Osteocyte (in vitro differentiated cells): ENCODE results near the gene SDSL. TPM values are rescaled to one million over a fixed set of nuclear protein-coding genes. Genes with fewer than 3 reads are reported as not detected.

Experiments
- DNase-seq: peaks from one replicate; pipeline ENCODE4 v3.0.0; 2021; ENCODE audit warnings: mixed read lengths; ENCODE audit not compliant: unreplicated experiment; ENCODE audit errors: extremely low spot score
- H3K27ac Mint-ChIP-seq: one replicate; pipeline ENCODE4 v1.8.0; 2021; ENCODE audit warnings: mild to moderate bottlenecking, mixed read lengths; ENCODE audit not compliant: unreplicated experiment
- H3K27me3 Mint-ChIP-seq: one replicate; pipeline ENCODE4 v1.8.0; 2021; ENCODE audit warnings: mixed read lengths; ENCODE audit not compliant: unreplicated experiment
- H3K36me3 Mint-ChIP-seq: one replicate; pipeline ENCODE4 v1.8.0; 2021; ENCODE audit warnings: mixed read lengths; ENCODE audit not compliant: unreplicated experiment
- H3K4me1 Mint-ChIP-seq: one replicate; pipeline ENCODE4 v1.8.0; 2021; ENCODE audit warnings: mixed read lengths; ENCODE audit not compliant: unreplicated experiment
- H3K4me3 Mint-ChIP-seq: one replicate; pipeline ENCODE4 v1.8.0; 2021; ENCODE audit warnings: mild to moderate bottlenecking, moderate library complexity, mixed read lengths; ENCODE audit not compliant: unreplicated experiment
- H3K9me3 Mint-ChIP-seq: one replicate; pipeline ENCODE4 v1.8.0; 2021; ENCODE audit warnings: mixed read lengths; ENCODE audit not compliant: unreplicated experiment
- CTCF ChIP-seq: fragments of 200-600 bp; sonication (generic); IDR thresholded peaks from 2 replicates; pipeline ENCODE4 v1.5.0; 2021; ENCODE audit warnings: antibody characterized with exemption, mild to moderate bottlenecking, moderate library complexity
- total RNA-seq: library from RNA; stranded (reverse); gene quantifications from 2 replicates; pipeline ENCODE4 v1.2.1, GENCODE V29; 2021

Gene SDSL
- total RNA-seq, 1 donor from 2014 or later = 6.2 TPM

- TF ChIP-seq CTCF = no peak
- no peak overlapping the region for H3K27ac Mint-ChIP-seq
- H3K4me1 Mint-ChIP-seq = peaks cover 2% of the 10 kb centered on the region
- DNase-seq = no peak
- H3K4me3 Mint-ChIP-seq = no peak overlapping the region
- no peaks in the 10 kb centered on the region for H3K36me3 Mint-ChIP-seq
- H3K9me3 Mint-ChIP-seq = no peaks in the 10 kb centered on the region
- peaks cover 21% of the 10 kb centered on the region for H3K27me3 Mint-ChIP-seq
Measured at GRCh38 chr12:113414519-113415038, 7.6 kb upstream of the SDSL start.

- DNase-seq = no peak
- TF ChIP-seq CTCF = no peak
- no peaks in the 10 kb centered on the region for H3K9me3 Mint-ChIP-seq
- H3K36me3 Mint-ChIP-seq = no peaks in the 10 kb centered on the region
- H3K4me3 Mint-ChIP-seq = no peak overlapping the region
- peaks cover 12% of the 10 kb centered on the region for H3K27me3 Mint-ChIP-seq
- H3K27ac Mint-ChIP-seq = no peak overlapping the region
- H3K4me1 Mint-ChIP-seq = peaks cover 2% of the 10 kb centered on the region
Measured at GRCh38 chr12:113416091-113416754, 6.0 kb upstream of the SDSL start.

GRCh38 chr12:113418213-113418879 lies 3.8 kb upstream of the SDSL start:
- Mint-ChIP-seq H3K9me3 (no peaks in the 10 kb centered on the region), H3K4me3 (no peak overlapping the region), H3K4me1 (peaks cover 17% of the 10 kb centered on the region), H3K27ac (no peak overlapping the region), H3K36me3 (no peaks in the 10 kb centered on the region), H3K27me3 (peaks cover 7% of the 10 kb centered on the region)
- no peak for TF ChIP-seq CTCF
- no peak for DNase-seq

GRCh38 chr12:113420996-113421595 lies 1.1 kb upstream of the SDSL start:
- H3K4me1 Mint-ChIP-seq = peaks cover 19% of the 10 kb centered on the region
- H3K9me3 Mint-ChIP-seq = no peaks in the 10 kb centered on the region
- peaks cover 2% of the 10 kb centered on the region for H3K27me3 Mint-ChIP-seq
- TF ChIP-seq CTCF = no peak
- H3K27ac Mint-ChIP-seq = no peak overlapping the region
- DNase-seq = no peak
- no peaks in the 10 kb centered on the region for H3K36me3 Mint-ChIP-seq
- H3K4me3 Mint-ChIP-seq = no peak overlapping the region
